PC-3 (cell line): ENCODE results near the gene RXRA. TPM values are rescaled to one million over a fixed set of nuclear protein-coding genes. Genes with fewer than 3 reads are reported as not detected.

Source experiments
- ATAC-seq: fragments of 200-7000 bp; cut with Tn5 transposase; 2 replicates; pipeline ENCODE4 v1.9.1; 2020; ENCODE audit warnings: mild to moderate bottlenecking, moderate library complexity
- BruUV-seq: library from RNA; stranded (reverse); fragments of 400-500 nt; replicated peaks from 2 replicates; lab custom pipeline; 2021; lab: Mats Ljungman, UMichigan
- CTCF ChIA-PET: fragments of 300-600 bp; sonication (Branson Sonifier 250); formaldehyde crosslinking; loops from one replicate; lab custom pipeline; 2022; ENCODE audit warnings: antibody characterized with exemption; lab: Charles Lee
- POLR2A ChIA-PET: fragments of 300-600 bp; sonication (Branson Sonifier 250); formaldehyde crosslinking; loops from one replicate; lab custom pipeline; 2022; ENCODE audit warnings: antibody characterized with exemption; ENCODE audit not compliant: unreplicated experiment; lab: Charles Lee
- DNase-seq: peaks from one replicate; pipeline ENCODE4 v3.0.0-alpha.2; 2015
- H2AFZ ChIP-seq: fragments of 300-600 bp; sonication (generic); 2 replicates; pipeline ENCODE4 v1.6.0; 2016; ENCODE audit warnings: antibody characterized with exemption, low read length
- H3F3A ChIP-seq: fragments of 300-600 bp; sonication (generic); one replicate; pipeline ENCODE4 v1.6.0; 2017; ENCODE audit warnings: antibody characterized with exemption, low read length, control low read depth, mild to moderate bottlenecking; ENCODE audit not compliant: unreplicated experiment
- H3K27ac ChIP-seq: fragments of 300-600 bp; sonication (generic); 2 replicates; pipeline ENCODE4 v1.5.1; 2016; ENCODE audit warnings: mild to moderate bottlenecking, low read length
- H3K27me3 ChIP-seq: fragments of 300-600 bp; sonication (generic); 2 replicates; pipeline ENCODE4 v1.6.1; 2016; ENCODE audit warnings: low read length, mixed read lengths
- H3K36me3 ChIP-seq: fragments of 300-600 bp; sonication (generic); 2 replicates; pipeline ENCODE4 v1.6.1; 2016; ENCODE audit warnings: low read depth, mixed run types, low read length, mixed read lengths
- H3K4me1 ChIP-seq: fragments of 300-600 bp; sonication (generic); 2 replicates; pipeline ENCODE4 v1.5.1; 2016; ENCODE audit warnings: low read length; ENCODE audit not compliant: insufficient read depth
- H3K4me2 ChIP-seq: fragments of 300-600 bp; sonication (generic); 2 replicates; pipeline ENCODE4 v1.6.0; 2016; ENCODE audit warnings: low read length
- H3K4me3 ChIP-seq: fragments of 300-600 bp; sonication (generic); 2 replicates; pipeline ENCODE4 v1.5.1; 2016; ENCODE audit warnings: mild to moderate bottlenecking, low read length, mixed read lengths
- H3K79me2 ChIP-seq: fragments of 300-600 bp; sonication (generic); 2 replicates; pipeline ENCODE4 v1.6.1; 2017; ENCODE audit warnings: low read length, mixed read lengths
- H3K9ac ChIP-seq: fragments of 300-600 bp; sonication (generic); 2 replicates; pipeline ENCODE4 v1.6.0; 2016; ENCODE audit warnings: mild to moderate bottlenecking, low read length
- H3K9me2 ChIP-seq: fragments of 300-600 bp; sonication (generic); replicated peaks from 2 replicates; pipeline ENCODE4 v1.6.1; 2016; ENCODE audit warnings: mixed run types, low read length, mixed read lengths
- H3K9me3 ChIP-seq: fragments of 300-600 bp; sonication (generic); 2 replicates; pipeline ENCODE4 v1.6.1; 2016; ENCODE audit warnings: low read length, mixed read lengths
- H4K20me1 ChIP-seq: fragments of 300-600 bp; sonication (generic); 2 replicates; pipeline ENCODE4 v1.6.1; 2016; ENCODE audit warnings: low read length, mixed read lengths
- EZH2 ChIP-seq: fragments of 300-600 bp; sonication (generic); IDR thresholded peaks from one replicate; pipeline ENCODE4 v1.6.1; 2017; ENCODE audit warnings: antibody characterized with exemption, mild to moderate bottlenecking, low read length; ENCODE audit not compliant: unreplicated experiment
- EZH2phosphoT487 ChIP-seq: fragments of 300-600 bp; sonication (generic); IDR thresholded peaks from 2 replicates; pipeline ENCODE4 v1.6.1; 2018; ENCODE audit warnings: mild to moderate bottlenecking, antibody characterized with exemption, low read length, borderline replicate concordance
- intact Hi-C: fragments of 100-400 bp; cut with micrococcal nuclease; formaldehyde crosslinking; loops from 2 replicates; pipeline ENCODE4 v1.9.0; 2023
- total RNA-seq: library from RNA; depleted of rRNA; stranded (reverse); fragments of >200 nt; gene quantifications from 2 replicates; pipeline ENCODE4 v1.2.3, GENCODE V29; 2014
- TF ChIP-seq, protein P1 (sequence below): fragments of 300-600 bp; sonication (generic); conservative IDR thresholded peaks from 2 replicates; pipeline ENCODE4 v1.5.1; 2017; ENCODE audit warnings: antibody characterized with exemption, low read depth, mild to moderate bottlenecking, low read length

The RXRA gene
- total RNA-seq, 1 experiment from 2014 or later: 17.5 TPM

DNA sequence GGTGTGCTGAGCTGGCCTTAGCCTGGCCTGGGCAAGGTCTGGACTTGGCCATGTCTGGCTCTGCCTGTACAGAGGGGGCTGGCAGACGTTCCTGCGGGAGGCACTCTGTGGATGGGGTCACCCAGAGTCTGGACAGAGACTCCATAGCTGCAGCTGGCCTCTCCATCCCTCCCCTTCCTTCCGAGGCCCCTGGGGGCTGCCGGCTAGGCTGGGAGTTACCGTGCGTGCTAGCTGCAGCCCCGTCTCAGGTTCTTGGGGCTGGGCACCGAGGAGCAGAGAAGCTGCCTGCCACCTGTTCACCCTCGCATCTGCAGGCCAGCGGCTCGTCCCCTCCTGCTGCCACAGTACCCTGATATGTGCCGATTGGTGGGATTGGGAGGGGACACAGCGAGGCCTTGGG is 63.4 kb downstream of the RXRA start:
- Histone ChIP-seq H3K9me2 (no peaks in the 10 kb centered on the region), H3K4me3 (no peak overlapping the region), H3K27me3 (no peaks in the 10 kb centered on the region), H4K20me1 (no peaks in the 10 kb centered on the region), H3K9me3 (no peaks in the 10 kb centered on the region), H3K4me2 (no peak overlapping the region), H3F3A (no peaks in the 10 kb centered on the region), H3K79me2 (peaks cover 49% of the 10 kb centered on the region), H3K9ac (no peak overlapping the region), H2AFZ (no peak overlapping the region), H3K27ac (no peak overlapping the region), H3K36me3 (no peaks in the 10 kb centered on the region), H3K4me1 (peaks cover 9% of the 10 kb centered on the region)
- POLR2A ChIA-PET: no interaction called here
- intact Hi-C loops: no loop called here
- DNase-seq: no peak
- no peak for ATAC-seq
- BruUV-seq: no TSS peak
- CTCF ChIA-PET: no interaction called here
- TF ChIP-seq EZH2: no peak
- TF ChIP-seq, protein P1, sequence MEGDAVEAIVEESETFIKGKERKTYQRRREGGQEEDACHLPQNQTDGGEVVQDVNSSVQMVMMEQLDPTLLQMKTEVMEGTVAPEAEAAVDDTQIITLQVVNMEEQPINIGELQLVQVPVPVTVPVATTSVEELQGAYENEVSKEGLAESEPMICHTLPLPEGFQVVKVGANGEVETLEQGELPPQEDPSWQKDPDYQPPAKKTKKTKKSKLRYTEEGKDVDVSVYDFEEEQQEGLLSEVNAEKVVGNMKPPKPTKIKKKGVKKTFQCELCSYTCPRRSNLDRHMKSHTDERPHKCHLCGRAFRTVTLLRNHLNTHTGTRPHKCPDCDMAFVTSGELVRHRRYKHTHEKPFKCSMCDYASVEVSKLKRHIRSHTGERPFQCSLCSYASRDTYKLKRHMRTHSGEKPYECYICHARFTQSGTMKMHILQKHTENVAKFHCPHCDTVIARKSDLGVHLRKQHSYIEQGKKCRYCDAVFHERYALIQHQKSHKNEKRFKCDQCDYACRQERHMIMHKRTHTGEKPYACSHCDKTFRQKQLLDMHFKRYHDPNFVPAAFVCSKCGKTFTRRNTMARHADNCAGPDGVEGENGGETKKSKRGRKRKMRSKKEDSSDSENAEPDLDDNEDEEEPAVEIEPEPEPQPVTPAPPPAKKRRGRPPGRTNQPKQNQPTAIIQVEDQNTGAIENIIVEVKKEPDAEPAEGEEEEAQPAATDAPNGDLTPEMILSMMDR: no peak
- TF ChIP-seq EZH2phosphoT487: no peak

DNA sequence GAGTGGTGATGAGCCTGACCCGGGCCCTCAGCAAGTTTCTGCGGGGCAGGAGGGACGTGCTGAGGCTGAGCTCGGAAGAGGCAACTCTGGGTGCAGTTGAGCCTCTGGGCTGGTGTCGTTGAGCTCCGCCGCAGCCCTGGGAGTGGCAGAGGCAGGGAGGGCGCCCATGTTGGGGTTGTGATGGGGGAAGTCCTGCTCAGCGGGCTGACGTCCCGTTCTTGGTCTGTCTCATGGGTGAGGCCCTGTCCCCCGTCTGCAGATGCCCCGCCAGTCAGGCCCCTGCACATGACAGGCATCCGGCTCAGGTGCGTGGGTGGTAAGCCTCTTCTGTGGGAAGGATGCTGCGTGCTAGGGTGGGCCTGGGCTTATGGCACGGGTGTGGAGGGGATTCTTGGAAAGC is 64.3 kb downstream of the RXRA start:
- CTCF ChIA-PET: no interaction called here
- Histone ChIP-seq H3F3A (no peaks in the 10 kb centered on the region), H3K9me2 (no peaks in the 10 kb centered on the region), H3K27ac (no peak overlapping the region), H3K27me3 (no peaks in the 10 kb centered on the region), H3K4me1 (no peaks in the 10 kb centered on the region; the same call in 1 of the 2 replicates), H4K20me1 (no peaks in the 10 kb centered on the region), H3K4me2 (no peak overlapping the region), H3K9ac (no peak overlapping the region), H3K9me3 (no peaks in the 10 kb centered on the region), H3K4me3 (no peak overlapping the region), H2AFZ (no peak overlapping the region), H3K79me2 (peaks cover 41% of the 10 kb centered on the region), H3K36me3 (no peaks in the 10 kb centered on the region)
- POLR2A ChIA-PET: no interaction called here
- intact Hi-C loops: no loop called here
- DNase-seq: no peak
- no TSS peak for BruUV-seq
- no peak for TF ChIP-seq EZH2phosphoT487
- TF ChIP-seq, protein P1: no peak
- no peak for TF ChIP-seq EZH2
- ATAC-seq: no peak

DNA sequence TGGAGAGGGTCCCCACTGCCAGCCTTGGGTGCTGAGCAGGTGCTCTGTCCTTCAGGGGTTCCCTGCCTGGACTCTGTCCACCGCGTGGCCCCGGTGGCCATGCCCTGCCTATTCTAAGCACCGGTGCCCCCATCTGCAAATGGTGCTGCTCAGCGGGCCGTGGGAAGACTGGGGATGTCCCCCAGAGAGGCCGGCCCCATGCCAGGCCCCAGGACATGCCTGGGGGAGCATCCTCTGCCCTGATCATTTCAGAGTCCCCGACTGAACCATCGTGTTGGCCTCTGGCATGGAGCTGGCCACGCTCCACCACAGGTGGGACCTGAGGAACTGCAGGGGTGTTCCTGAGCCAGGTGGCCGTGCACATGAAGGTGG is 64.7 kb downstream of the RXRA start:
- Histone ChIP-seq H4K20me1 (no peaks in the 10 kb centered on the region), H3K79me2 (peaks cover 37% of the 10 kb centered on the region), H2AFZ (no peak overlapping the region), H3K27ac (no peak overlapping the region), H3K4me1 (no peaks in the 10 kb centered on the region), H3K27me3 (no peaks in the 10 kb centered on the region), H3K4me2 (no peak overlapping the region), H3F3A (no peaks in the 10 kb centered on the region), H3K9me3 (no peaks in the 10 kb centered on the region), H3K9me2 (no peaks in the 10 kb centered on the region), H3K9ac (no peak overlapping the region), H3K36me3 (no peaks in the 10 kb centered on the region), H3K4me3 (no peak overlapping the region)
- TF ChIP-seq EZH2phosphoT487 (no peak), EZH2 (no peak)
- TF ChIP-seq, protein P1: no peak
- ATAC-seq: no peak
- ChIA-PET CTCF (no interaction called here), POLR2A (no interaction called here)
- no TSS peak for BruUV-seq
- intact Hi-C loops: no loop called here
- no peak for DNase-seq
